ENCODE data around the gene MBOAT2. TPM values are rescaled to one million over a fixed set of nuclear protein-coding genes. Genes with fewer than 3 reads are reported as not detected.

Gene MBOAT2
- total and polyA plus RNA-seq, 2 donors (not counting 1 experiment from before 2014, with no cell fraction given), result 0.24 to 1.3 TPM

DNA sequence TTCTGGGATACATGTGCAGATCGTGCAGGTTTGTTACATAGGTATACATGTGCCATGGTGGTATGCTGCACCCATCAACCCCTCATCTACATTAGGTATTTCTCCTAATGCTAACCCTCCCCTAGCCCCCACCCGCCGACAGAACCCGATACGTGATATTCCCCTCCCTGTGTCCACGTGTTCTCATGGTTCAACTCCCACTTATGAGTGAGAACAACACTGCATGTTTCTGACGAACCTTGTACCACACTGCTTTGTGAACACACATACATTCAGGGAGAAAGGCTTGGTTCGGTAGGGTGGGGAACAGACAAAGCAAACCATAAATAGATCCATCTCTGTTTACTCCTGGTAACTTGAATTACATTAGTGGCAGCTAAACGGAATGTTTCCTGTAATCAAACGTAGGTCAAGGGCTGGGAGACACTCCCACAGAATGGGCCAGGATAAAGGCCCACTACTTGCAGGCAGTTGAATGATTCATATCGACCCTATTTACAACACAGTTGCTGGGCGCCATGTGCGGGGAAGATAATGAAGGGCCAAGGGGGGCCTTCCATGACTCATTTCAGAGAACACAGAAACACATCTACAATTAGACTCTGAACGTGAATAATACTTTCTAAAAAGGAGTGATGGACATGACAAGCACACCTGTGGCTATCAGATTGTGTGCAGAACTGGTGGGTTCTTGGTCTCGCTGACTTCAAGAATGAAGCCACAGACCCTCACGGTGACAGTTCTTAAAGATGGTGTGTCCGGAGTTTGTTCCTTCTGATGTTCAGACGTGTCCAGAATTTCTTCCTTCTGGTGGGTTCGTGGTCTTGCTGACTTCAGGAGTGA, 109.3 kb downstream of the MBOAT2 start:
- Mint-ChIP-seq H3K27me3 (no peaks in the 10 kb centered on the region), H3K9me3 (ENCODE audit: insufficient read depth) (no peaks in the 10 kb centered on the region), H3K27ac (no peak overlapping the region), H3K4me1 (no peaks in the 10 kb centered on the region), H3K4me3 (no peak overlapping the region)
- Histone ChIP-seq H3K79me2 (ENCODE audit: control insufficient read depth, insufficient read depth, low read length) (no peaks in the 10 kb centered on the region), H3K9ac (ENCODE audit: low read length) (no peak overlapping the region), H3K27me3 (replicated peaks in 1 of 4; ENCODE audit: control extremely low read depth in 1 of 4, control insufficient read depth in 3 of 4, insufficient read depth in 4 of 4, low read length in 3 of 4) (no peaks in the 10 kb centered on the region), H2AFZ (ENCODE audit: insufficient read depth, low read depth, low read length, poor library complexity, severe bottlenecking) (no peak overlapping the region), H3K36me3 (replicated peaks in 1 of 2; ENCODE audit: control extremely low read depth in 1 of 2, control insufficient read depth in 1 of 2, extremely low read depth in 1 of 2, insufficient read depth in 2 of 2, low read length in 1 of 2) (no peaks in the 10 kb centered on the region), H3K4me2 (replicated peaks; ENCODE audit: low read depth, low read length, poor library complexity, severe bottlenecking) (no peak overlapping the region), H3K9me3 (ENCODE audit: control extremely low read depth in 1 of 3, control insufficient read depth in 2 of 3, insufficient read depth in 1 of 3, low read length in 2 of 3) (peaks cover 0 to 10% (median 5%) of the 10 kb centered on the region in 3 donors), H3K4me1 (ENCODE audit: control insufficient read depth in 2 of 2, insufficient read depth in 2 of 2, low read length in 2 of 2) (no peaks in the 10 kb centered on the region), H4K20me1 (ENCODE audit: control insufficient read depth, insufficient read depth, low read length, poor library complexity, severe bottlenecking) (no peaks in the 10 kb centered on the region), H3K27ac (ENCODE audit: low read length in 2 of 2) (no peak overlapping the region), H3K4me3 (ENCODE audit: control extremely low read depth in 1 of 5, extremely low read depth in 1 of 5, insufficient read depth in 1 of 5, low read depth in 2 of 5, low read length in 4 of 5) (no peak overlapping the region)
- ATAC-seq (ENCODE audit: low read depth) (no peak), DNase-seq (no peak)
- intact Hi-C loops (cut with micrococcal nuclease), result no loop called here
- POLR2A ChIA-PET, result no interaction called here
- WGBS (ENCODE audit: insufficient coverage), result 94% methylated on average over 14 of the region's 19 CpGs
- TF ChIP-seq EZH2 (IDR thresholded peaks at IDR 0.05; ENCODE audit: borderline replicate concordance, insufficient read depth, low read depth, low read length, poor library complexity, severe bottlenecking), result no peak
- TF ChIP-seq, protein P1, sequence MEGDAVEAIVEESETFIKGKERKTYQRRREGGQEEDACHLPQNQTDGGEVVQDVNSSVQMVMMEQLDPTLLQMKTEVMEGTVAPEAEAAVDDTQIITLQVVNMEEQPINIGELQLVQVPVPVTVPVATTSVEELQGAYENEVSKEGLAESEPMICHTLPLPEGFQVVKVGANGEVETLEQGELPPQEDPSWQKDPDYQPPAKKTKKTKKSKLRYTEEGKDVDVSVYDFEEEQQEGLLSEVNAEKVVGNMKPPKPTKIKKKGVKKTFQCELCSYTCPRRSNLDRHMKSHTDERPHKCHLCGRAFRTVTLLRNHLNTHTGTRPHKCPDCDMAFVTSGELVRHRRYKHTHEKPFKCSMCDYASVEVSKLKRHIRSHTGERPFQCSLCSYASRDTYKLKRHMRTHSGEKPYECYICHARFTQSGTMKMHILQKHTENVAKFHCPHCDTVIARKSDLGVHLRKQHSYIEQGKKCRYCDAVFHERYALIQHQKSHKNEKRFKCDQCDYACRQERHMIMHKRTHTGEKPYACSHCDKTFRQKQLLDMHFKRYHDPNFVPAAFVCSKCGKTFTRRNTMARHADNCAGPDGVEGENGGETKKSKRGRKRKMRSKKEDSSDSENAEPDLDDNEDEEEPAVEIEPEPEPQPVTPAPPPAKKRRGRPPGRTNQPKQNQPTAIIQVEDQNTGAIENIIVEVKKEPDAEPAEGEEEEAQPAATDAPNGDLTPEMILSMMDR (IDR thresholded peaks at IDR 0.05), result no peak
- CTCF ChIA-PET, result no interaction called here

DNA sequence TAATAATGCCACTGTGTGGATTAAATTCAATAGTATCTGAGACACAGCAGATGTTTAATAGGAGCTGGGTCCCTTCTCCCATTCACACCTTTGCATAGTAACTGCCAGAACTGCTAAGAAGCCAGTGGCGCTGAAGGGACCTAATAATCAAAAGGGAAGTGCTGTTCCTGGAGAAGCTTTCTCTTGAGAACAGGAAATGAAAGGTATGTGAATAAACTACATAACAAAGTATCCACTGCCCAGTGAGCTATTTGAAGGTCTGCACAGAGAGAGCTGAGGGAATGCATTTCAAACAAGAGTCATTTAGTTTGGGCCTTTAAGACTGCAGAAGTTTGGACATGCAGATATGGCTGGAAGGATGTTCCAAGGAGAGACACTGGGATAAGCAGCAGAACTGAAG, 110.0 kb downstream of the MBOAT2 start:
- H3K4me3 Mint-ChIP-seq, result no peak overlapping the region
- POLR2A ChIA-PET, result no interaction called here
- no peaks in the 10 kb centered on the region for H4K20me1 ChIP-seq (ENCODE audit: control insufficient read depth, insufficient read depth, low read length, poor library complexity, severe bottlenecking)
- H3K4me2 ChIP-seq (replicated peaks; ENCODE audit: low read depth, low read length, poor library complexity, severe bottlenecking), result no peak overlapping the region
- H2AFZ ChIP-seq (ENCODE audit: insufficient read depth, low read depth, low read length, poor library complexity, severe bottlenecking), result no peak overlapping the region
- H3K27me3 ChIP-seq (replicated peaks in 1 of 4; ENCODE audit: control extremely low read depth in 1 of 4, control insufficient read depth in 3 of 4, insufficient read depth in 4 of 4, low read length in 3 of 4), result no peaks in the 10 kb centered on the region
- CTCF ChIA-PET, result no interaction called here
- H3K36me3 ChIP-seq (replicated peaks in 1 of 2; ENCODE audit: control extremely low read depth in 1 of 2, control insufficient read depth in 1 of 2, extremely low read depth in 1 of 2, insufficient read depth in 2 of 2, low read length in 1 of 2), result no peaks in the 10 kb centered on the region
- DNase-seq (no peak), ATAC-seq (ENCODE audit: low read depth) (no peak)
- intact Hi-C loops (cut with micrococcal nuclease), result no loop called here
- no peaks in the 10 kb centered on the region for H3K27me3 Mint-ChIP-seq
- no peak overlapping the region for H3K27ac Mint-ChIP-seq
- H3K9me3 Mint-ChIP-seq (ENCODE audit: insufficient read depth), result no peaks in the 10 kb centered on the region
- no CpG with 5 or more reads among the region's 1 CpG for WGBS (ENCODE audit: insufficient coverage)
- TF ChIP-seq EZH2 (IDR thresholded peaks at IDR 0.05; ENCODE audit: borderline replicate concordance, insufficient read depth, low read depth, low read length, poor library complexity, severe bottlenecking), result no peak
- TF ChIP-seq, protein P1 (IDR thresholded peaks at IDR 0.05), result no peak
- H3K9ac ChIP-seq (ENCODE audit: low read length), result no peak overlapping the region
- H3K9me3 ChIP-seq (ENCODE audit: control extremely low read depth in 1 of 3, control insufficient read depth in 2 of 3, insufficient read depth in 1 of 3, low read length in 2 of 3), result peaks cover 0 to 10% (median 5%) of the 10 kb centered on the region in 3 donors
- H3K4me1 ChIP-seq (ENCODE audit: control insufficient read depth in 2 of 2, insufficient read depth in 2 of 2, low read length in 2 of 2), result no peaks in the 10 kb centered on the region
- H3K4me3 ChIP-seq (ENCODE audit: control extremely low read depth in 1 of 5, extremely low read depth in 1 of 5, insufficient read depth in 1 of 5, low read depth in 2 of 5, low read length in 4 of 5), result no peak overlapping the region
- H3K79me2 ChIP-seq (ENCODE audit: control insufficient read depth, insufficient read depth, low read length), result no peaks in the 10 kb centered on the region
- no peaks in the 10 kb centered on the region for H3K4me1 Mint-ChIP-seq
- no peak overlapping the region for H3K27ac ChIP-seq (ENCODE audit: low read length in 2 of 2)

Measured in B cell (primary cell).